Activated T-cell treated with anti-CD3 and anti-CD28 coated beads, Interleukin-2, amount 50 U/mL, for 4 hours (primary cell): ENCODE results near the gene ELMO1. TPM values are rescaled to one million over a fixed set of nuclear protein-coding genes. Genes with fewer than 3 reads are reported as not detected.
A peak's percentile ranks its signal among the peaks of the same experiment; 100 is the strongest.

Experiments used
- ATAC-seq, 2 donors: fragments of 200-7000 bp; cut with Tn5 transposase; one replicate each; pipeline ENCODE4 v1.10.0; 2021
- DNase-seq: peaks from one replicate; pipeline ENCODE4 v3.0.0-alpha.2; 2020
- H3K27me3 Mint-ChIP-seq: one replicate; pipeline ENCODE4 v1.8.0; 2021; ENCODE audit warnings: low read depth, mixed read lengths
- H3K36me3 Mint-ChIP-seq: one replicate; pipeline ENCODE4 v1.8.0; 2022; ENCODE audit warnings: mixed read lengths; ENCODE audit not compliant: insufficient read depth
- H3K4me1 Mint-ChIP-seq: one replicate; pipeline ENCODE4 v1.8.0; 2021; ENCODE audit warnings: low read depth, mixed read lengths
- H3K4me3 Mint-ChIP-seq: one replicate; pipeline ENCODE4 v1.8.0; 2021; ENCODE audit warnings: mild to moderate bottlenecking, moderate library complexity, mixed read lengths
- H3K9me3 Mint-ChIP-seq: one replicate; pipeline ENCODE4 v1.8.0; 2021; ENCODE audit warnings: mixed read lengths
- total RNA-seq, 3 donors: library from RNA; stranded (reverse); gene quantifications; one replicate each; pipeline ENCODE4 v1.2.1, GENCODE V29; 2021

Gene ELMO1
- total RNA-seq, 3 donors from 2014 or later, result 117 to 137 (median 118) TPM

DNA sequence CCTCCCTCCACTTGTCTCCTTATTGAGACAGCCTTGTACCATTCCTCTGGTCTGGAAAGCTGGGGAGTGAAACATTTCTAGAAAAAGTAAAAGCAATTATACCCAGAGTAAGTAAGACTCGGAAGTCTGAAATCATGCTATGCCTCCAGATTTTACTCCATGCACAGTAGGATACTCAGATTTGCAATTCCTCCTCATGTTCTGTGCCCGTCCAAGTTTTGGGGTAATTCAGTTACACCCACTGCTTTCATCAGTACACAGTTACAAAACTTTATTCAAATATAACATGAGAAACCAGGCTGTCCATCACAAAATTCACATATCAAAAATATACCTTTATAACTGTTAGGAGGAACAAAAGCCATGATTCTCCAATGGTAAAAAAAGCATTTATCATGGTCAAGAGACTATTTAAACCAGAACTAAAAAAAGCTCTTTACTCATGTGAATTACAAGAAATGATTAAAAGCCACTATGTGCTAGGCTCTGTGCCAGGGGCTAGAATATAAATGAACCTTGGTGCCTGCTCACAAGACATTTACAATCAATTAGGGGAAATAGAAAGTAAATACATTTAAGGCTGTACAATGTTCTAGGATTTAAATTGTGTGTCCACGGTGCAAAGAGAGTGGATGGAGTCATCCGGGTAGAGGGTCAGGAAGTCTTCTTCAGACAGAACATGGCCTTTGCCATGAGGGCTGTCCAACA lies 320.2 kb downstream of the ELMO1 start:
- DNase-seq (no peak), ATAC-seq (no peak)
- peaks cover 74% of the 10 kb centered on the region for H3K36me3 Mint-ChIP-seq
- H3K9me3 Mint-ChIP-seq, result peaks cover 9% of the 10 kb centered on the region
- peaks cover 17% of the 10 kb centered on the region for H3K4me1 Mint-ChIP-seq
- H3K4me3 Mint-ChIP-seq, result no peak overlapping the region
- H3K27me3 Mint-ChIP-seq, result no peaks in the 10 kb centered on the region

- no peak overlapping the region for H3K4me3 Mint-ChIP-seq
- DNase-seq (no peak), ATAC-seq (no peak)
- H3K36me3 Mint-ChIP-seq, result peaks cover 20% of the 10 kb centered on the region
- H3K4me1 Mint-ChIP-seq, result peaks cover 67% of the 10 kb centered on the region
- no peaks in the 10 kb centered on the region for H3K27me3 Mint-ChIP-seq
- no peaks in the 10 kb centered on the region for H3K9me3 Mint-ChIP-seq
Observed at GRCh38 chr7:37119296-37119860, 329.3 kb downstream of the ELMO1 start.

- peaks cover 67% of the 10 kb centered on the region for H3K4me1 Mint-ChIP-seq
- H3K9me3 Mint-ChIP-seq, result no peaks in the 10 kb centered on the region
- DNase-seq (no peak), ATAC-seq (no peak)
- peaks cover 30% of the 10 kb centered on the region for H3K36me3 Mint-ChIP-seq
- no peak overlapping the region for H3K4me3 Mint-ChIP-seq
- no peaks in the 10 kb centered on the region for H3K27me3 Mint-ChIP-seq
Observed at GRCh38 chr7:37118004-37118403, 330.7 kb downstream of the ELMO1 start.

DNA sequence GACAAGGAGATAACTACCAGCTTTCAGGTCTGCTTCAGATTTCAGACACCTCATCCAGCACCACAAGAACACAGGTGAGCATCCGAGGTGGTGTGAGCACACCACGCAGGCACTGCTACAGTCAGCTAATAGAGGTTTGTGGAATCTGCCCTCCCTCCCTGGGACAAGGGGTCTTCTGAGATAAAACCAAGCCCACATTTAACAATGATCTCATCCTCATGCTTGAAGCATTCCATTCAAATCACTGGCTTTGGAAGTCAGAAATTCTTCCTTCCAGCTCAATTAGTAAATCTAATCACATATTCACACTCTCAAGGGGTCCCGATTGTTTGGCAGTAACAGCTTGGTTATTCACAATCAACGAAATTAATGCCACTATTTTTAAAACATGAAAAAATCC lies 331.4 kb downstream of the ELMO1 start:
- no peak overlapping the region for H3K4me3 Mint-ChIP-seq
- no peaks in the 10 kb centered on the region for H3K27me3 Mint-ChIP-seq
- DNase-seq (no peak), ATAC-seq (no peak)
- H3K9me3 Mint-ChIP-seq, result no peaks in the 10 kb centered on the region
- H3K36me3 Mint-ChIP-seq, result peaks cover 32% of the 10 kb centered on the region
- peaks cover 60% of the 10 kb centered on the region for H3K4me1 Mint-ChIP-seq

DNA sequence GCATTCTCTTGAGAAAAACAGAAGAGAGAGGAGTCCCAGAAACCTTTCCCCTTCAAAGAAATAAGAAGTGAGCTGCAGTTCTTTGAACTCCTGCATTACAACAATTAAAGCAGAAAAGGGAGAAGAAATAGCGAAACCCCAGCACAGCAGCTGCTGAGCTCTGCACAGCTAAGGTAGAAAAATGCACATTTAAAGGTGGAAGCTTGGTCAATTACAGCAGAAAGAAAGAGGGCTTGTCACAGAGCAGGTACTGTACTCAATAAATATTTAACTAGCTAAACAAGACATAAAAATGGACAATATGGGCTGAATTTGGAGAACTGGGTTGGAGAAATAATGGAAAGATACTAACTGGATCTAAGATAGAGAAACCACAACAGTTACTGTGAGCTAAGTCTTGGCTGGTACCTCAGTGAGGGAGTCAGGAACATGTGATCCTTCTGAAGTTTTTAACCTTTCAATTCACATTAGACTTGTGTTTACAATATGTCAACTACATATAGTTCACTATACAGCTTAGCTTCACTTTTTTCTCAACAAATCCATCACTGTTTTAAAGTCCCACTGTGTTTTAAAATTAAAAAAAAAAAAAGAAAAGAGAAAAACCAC lies 332.5 kb downstream of the ELMO1 start:
- no peak for ATAC-seq

DNA sequence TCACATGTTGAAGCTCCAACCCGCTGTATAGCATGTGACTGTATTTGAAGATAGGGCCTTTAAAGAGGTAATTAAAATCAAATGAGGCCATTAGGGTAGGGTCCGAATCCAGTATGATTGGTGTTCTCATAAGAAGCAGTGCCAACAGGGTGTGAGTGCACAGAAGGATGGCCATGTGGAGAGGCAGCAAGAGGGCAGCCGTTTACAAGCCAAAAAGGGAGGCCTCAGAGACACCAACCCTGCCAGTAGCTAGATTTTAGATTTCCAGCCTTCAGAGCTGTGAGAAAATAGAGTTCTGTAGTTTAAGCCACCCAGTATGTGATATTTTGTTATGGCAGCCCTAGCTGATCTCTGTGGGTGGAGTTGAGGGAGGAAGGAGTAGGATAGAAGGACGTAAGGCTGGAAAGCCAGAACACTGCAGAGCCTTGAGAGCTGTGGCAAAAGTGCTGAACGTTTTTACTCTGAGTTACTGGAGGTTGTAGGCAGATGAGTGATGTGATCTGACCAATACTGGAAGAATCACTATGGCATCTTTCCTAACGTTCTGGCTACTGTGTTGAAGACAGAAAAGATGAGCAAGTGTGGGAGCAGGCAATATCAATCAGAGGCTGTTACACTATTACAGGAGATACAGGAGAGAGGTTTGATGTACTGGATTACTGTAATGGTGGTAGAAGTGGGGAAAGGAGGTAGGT lies 334.9 kb downstream of the ELMO1 start:
- DNase-seq (no peak), ATAC-seq (peak in 1 of 2 donors; percentile 93)
- H3K4me1 Mint-ChIP-seq, result peaks cover 60% of the 10 kb centered on the region
- H3K9me3 Mint-ChIP-seq, result no peaks in the 10 kb centered on the region
- peaks cover 42% of the 10 kb centered on the region for H3K36me3 Mint-ChIP-seq
- no peaks in the 10 kb centered on the region for H3K27me3 Mint-ChIP-seq
- H3K4me3 Mint-ChIP-seq, result no peak overlapping the region

More for the DNA sequence above, 332.5 kb downstream of the ELMO1 start:
- H3K27me3 Mint-ChIP-seq, result no peaks in the 10 kb centered on the region
- no peak for DNase-seq
- peaks cover 36% of the 10 kb centered on the region for H3K36me3 Mint-ChIP-seq
- no peaks in the 10 kb centered on the region for H3K9me3 Mint-ChIP-seq
- peaks cover 58% of the 10 kb centered on the region for H3K4me1 Mint-ChIP-seq
- H3K4me3 Mint-ChIP-seq, result no peak overlapping the region

DNA sequence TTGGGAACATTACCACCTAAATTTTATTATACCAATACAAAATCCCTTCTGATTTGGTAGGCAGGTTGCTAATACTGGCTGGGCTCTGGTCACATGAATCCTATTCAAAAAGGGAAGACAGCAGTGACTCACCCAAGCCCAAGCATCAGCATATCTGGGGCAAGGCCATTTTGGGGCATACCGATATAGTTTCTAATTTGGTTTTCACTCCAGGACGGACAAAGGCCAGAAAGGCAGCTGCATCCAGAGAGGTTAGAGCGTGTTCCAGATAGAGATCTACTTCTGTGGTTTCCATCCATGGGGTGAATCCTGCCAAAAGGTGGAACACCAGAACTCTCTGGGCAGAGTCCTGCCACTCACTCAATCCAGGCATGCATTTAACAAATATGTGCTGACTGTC lies 335.8 kb downstream of the ELMO1 start:
- Mint-ChIP-seq H3K36me3 (peaks cover 39% of the 10 kb centered on the region), H3K4me1 (peaks cover 58% of the 10 kb centered on the region), H3K27me3 (no peaks in the 10 kb centered on the region), H3K4me3 (no peak overlapping the region), H3K9me3 (no peaks in the 10 kb centered on the region)
- ATAC-seq, result no peak
- no peak for DNase-seq

- no peaks in the 10 kb centered on the region for H3K27me3 Mint-ChIP-seq
- H3K9me3 Mint-ChIP-seq, result no peaks in the 10 kb centered on the region
- H3K4me3 Mint-ChIP-seq, result no peak overlapping the region
- peaks cover 59% of the 10 kb centered on the region for H3K4me1 Mint-ChIP-seq
- no peak for ATAC-seq
- H3K36me3 Mint-ChIP-seq, result peaks cover 45% of the 10 kb centered on the region
- DNase-seq, result no peak
Observed at GRCh38 chr7:37112218-37112617, 336.4 kb downstream of the ELMO1 start.

DNA sequence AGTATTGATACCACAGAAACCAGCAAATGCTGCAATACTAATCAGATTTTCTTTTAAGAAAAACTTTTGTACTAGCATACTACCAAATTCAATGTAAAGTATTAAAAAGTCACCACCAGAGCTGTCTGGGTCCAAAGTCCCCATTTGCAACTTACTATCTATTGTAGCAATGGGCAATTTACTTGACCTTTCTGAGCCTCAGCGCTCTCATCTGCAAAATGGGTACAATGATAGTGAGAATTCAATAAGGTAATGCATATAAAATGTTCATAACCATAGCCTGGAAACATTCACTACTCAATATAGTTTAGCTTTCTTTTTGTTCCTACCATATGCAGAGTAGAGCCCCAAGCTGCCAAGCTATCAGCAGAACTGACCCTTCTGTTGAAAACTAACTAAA lies 337.2 kb downstream of the ELMO1 start:
- Mint-ChIP-seq H3K27me3 (no peaks in the 10 kb centered on the region), H3K36me3 (peaks cover 52% of the 10 kb centered on the region), H3K9me3 (no peaks in the 10 kb centered on the region), H3K4me1 (peaks cover 53% of the 10 kb centered on the region), H3K4me3 (no peak overlapping the region)
- no peak for DNase-seq
- no peak for ATAC-seq

DNA sequence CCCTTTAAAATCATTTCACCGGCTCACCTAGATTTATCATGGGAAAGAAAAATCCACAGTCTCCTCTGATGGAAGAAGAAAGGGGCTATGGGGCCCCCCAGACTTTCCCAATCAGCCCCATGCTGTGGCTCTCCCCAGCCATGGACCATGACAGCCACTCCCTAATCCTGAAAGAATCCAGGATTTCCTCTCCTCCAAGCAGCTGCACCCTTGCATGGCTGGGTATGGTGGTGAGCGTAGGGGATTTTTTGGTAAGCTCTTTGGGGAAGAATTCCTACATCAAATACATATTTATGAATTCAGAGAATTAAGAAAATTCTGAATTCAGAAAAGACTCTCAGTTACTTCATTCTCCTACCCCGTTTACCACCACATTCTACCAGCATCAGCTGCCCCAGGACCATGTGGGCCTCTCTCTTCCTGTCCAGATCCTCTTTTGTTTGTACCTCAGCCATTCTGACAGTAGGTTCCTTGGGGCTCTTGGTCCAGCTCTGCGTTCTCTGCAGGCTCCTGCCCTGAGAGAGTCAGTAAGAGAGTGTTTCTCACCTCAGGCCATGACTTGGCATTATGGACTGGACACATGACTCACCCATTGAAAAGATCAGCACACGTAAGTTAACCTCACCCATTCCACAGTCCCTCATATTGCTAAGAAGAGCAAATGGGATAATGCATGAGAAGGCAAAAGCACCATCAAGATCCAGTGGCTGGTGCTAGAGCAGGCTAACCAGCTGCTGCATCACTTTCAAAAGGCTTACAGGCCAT lies 337.8 kb downstream of the ELMO1 start:
- peaks cover 48% of the 10 kb centered on the region for H3K4me1 Mint-ChIP-seq
- H3K9me3 Mint-ChIP-seq, result no peaks in the 10 kb centered on the region
- H3K27me3 Mint-ChIP-seq, result no peaks in the 10 kb centered on the region
- H3K4me3 Mint-ChIP-seq, result no peak overlapping the region
- ATAC-seq (no peak), DNase-seq (no peak)
- peaks cover 54% of the 10 kb centered on the region for H3K36me3 Mint-ChIP-seq

DNA sequence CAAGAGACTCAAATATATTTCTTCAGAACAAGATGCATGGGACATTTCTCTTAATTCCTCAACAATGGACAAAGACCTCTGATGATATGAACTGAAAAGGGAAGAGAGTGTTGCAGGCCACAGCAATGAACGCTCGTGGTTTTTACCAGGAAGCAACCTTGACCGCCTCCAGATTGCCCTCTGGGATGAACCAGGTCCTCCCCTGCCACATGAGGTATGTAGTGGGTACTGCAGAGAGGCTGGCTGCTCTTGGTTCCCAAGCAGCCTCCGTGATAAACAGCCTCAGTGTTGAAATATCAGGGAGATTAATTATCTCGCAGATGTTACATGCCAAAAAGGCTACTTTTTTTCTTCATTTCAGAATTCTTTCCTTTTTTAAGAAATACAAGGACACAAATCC lies 338.8 kb downstream of the ELMO1 start:
- no peak overlapping the region for H3K4me3 Mint-ChIP-seq
- H3K9me3 Mint-ChIP-seq, result no peaks in the 10 kb centered on the region
- no peak for DNase-seq
- H3K36me3 Mint-ChIP-seq, result peaks cover 57% of the 10 kb centered on the region
- no peak for ATAC-seq
- peaks cover 47% of the 10 kb centered on the region for H3K4me1 Mint-ChIP-seq
- no peaks in the 10 kb centered on the region for H3K27me3 Mint-ChIP-seq

- Mint-ChIP-seq H3K4me1 (peaks cover 40% of the 10 kb centered on the region), H3K27me3 (no peaks in the 10 kb centered on the region), H3K36me3 (peaks cover 53% of the 10 kb centered on the region), H3K4me3 (no peak overlapping the region), H3K9me3 (no peaks in the 10 kb centered on the region)
- DNase-seq (no peak), ATAC-seq (no peak)
Observed at GRCh38 chr7:37109016-37109683, 339.5 kb downstream of the ELMO1 start.

- Mint-ChIP-seq H3K36me3 (peaks cover 48% of the 10 kb centered on the region), H3K4me3 (no peak overlapping the region), H3K4me1 (peaks cover 34% of the 10 kb centered on the region), H3K27me3 (no peaks in the 10 kb centered on the region), H3K9me3 (no peaks in the 10 kb centered on the region)
- no peak for ATAC-seq
- no peak for DNase-seq
Observed at GRCh38 chr7:37108615-37109014, 340.0 kb downstream of the ELMO1 start.
